GM10248 (cell line): ENCODE data around the gene MYLK4.

Source experiments
- CTCF ChIA-PET: fragments of 300-600 bp; sonication (Branson Sonifier 250); formaldehyde crosslinking; extraction: SDS; loops from one replicate; lab custom pipeline; 2021; ENCODE audit warnings: antibody characterized with exemption; lab: Yijun Ruan, JAX
- POLR2A ChIA-PET: fragments of 350-650 bp; sonication (Branson Sonifier 250); formaldehyde crosslinking; extraction: SDS; loops from one replicate; lab custom pipeline; 2020; ENCODE audit warnings: antibody characterized with exemption; lab: Yijun Ruan, JAX
- DNase-seq: peaks from one replicate; pipeline ENCODE4 v3.0.0; 2012; ENCODE audit errors: extremely low spot score
- CTCF ChIP-seq: IDR thresholded peaks from 2 replicates; pipeline ENCODE4 v1.5.1; 2012; ENCODE audit warnings: mild to moderate bottlenecking, low read depth; ENCODE audit errors: extremely low read depth, missing control alignments, control extremely low read depth

MYLK4 gene

GRCh38 chr6:2634139-2634964 lies 116.4 kb downstream of the MYLK4 start:
- POLR2A ChIA-PET = no interaction called here
- CTCF ChIA-PET = interaction anchor here (0.6 to 5.3 kb wide), 43 partner anchors 9 to 1646 kb away, joined by 3 to 77 read pairs (median 4); no protein-coding TSS in a partner anchor

DNA sequence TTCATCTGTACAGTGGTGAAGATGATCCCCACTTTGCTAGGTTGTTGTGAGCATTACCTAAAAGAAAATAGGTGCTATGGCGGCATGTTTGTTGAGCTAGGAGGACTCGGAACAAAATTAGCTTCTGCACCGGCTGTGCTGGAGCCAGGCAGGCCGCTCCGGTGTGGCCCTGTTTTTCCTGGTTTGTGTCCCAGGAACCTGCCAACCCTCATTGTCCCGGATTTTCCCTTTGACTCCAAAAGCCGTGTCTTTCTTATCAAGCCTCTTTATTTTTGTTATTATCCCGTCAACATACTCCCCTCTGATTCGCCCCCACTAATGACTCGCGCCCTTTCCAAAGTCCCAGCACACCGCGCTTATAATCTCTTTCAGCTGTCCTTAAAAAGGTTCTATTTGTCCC lies 117.0 kb downstream of the MYLK4 start:
- ChIA-PET POLR2A (no interaction called here), CTCF (interaction anchor here (0.7 to 5.3 kb wide), 30 partner anchors 8 to 1042 kb away, joined by 3 to 77 read pairs (median 4); no protein-coding TSS in a partner anchor)
- no peak for TF ChIP-seq CTCF
- DNase-seq = no peak

More at GRCh38 chr6:2634139-2634964, 116.4 kb downstream of the MYLK4 start:
- peak; percentile 89 for TF ChIP-seq CTCF
- peak; percentile 87 for DNase-seq

DNA sequence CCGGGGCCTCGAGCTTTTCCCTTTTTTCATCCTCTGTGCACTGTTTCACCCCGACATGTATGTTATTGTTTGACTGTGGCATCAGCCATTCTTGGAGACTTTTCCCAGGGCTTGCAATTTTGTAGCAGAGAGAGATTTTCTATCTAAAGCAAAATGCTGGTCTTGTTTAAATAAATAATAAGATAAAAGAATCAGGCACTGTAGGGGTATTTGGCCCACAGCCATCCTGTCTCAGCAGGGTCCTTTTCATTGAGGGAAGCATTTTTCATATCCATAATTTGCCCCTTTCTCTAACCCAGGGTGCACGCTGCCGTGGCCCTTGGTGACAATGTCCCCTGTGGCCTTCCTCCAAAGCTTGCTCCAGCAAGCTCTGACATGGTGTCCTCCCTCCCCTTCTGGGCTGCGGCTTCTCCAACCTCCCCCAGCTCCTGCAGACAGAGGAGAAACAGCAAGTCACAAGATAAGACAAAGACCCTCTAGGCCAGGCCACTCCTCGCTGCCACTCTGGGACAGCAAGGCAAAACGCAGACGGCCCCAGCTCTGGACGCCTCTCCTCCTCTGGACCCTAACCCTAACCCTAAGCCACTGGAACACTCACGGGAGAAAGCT lies 117.6 kb downstream of the MYLK4 start:
- no peak for TF ChIP-seq CTCF
- ChIA-PET POLR2A (no interaction called here), CTCF (interaction anchor here (0.9 to 5.3 kb wide), 8 partner anchors 11 to 1041 kb away, joined by 3 to 77 read pairs (median 12); no protein-coding TSS in a partner anchor)
- no peak for DNase-seq

DNA sequence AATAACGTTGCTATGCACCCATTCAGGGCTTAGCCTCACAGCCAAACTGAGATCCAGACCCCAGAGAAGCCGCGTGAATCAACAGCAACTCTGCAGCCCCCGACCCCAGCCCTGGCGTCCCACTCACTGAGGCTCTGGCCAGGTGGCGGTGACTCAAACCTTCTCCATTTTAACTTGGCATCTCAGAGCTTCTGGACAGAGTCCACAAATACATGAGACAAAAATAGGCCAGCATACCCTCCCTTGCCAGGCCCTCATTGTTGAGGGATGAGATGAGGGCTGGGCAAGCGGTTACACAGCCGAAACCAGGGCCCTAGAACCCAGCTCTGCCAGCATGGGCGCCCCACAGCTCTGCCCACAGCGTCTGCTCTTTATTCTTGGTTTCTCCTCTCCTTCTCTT lies 118.4 kb downstream of the MYLK4 start:
- no peak for DNase-seq
- POLR2A ChIA-PET = no interaction called here
- TF ChIP-seq CTCF = no peak
- CTCF ChIA-PET = interaction anchor here (4.9 to 5.3 kb wide), 2 partner anchors 12 to 1036 kb away, joined by 42 to 77 read pairs; no protein-coding TSS in a partner anchor

DNA sequence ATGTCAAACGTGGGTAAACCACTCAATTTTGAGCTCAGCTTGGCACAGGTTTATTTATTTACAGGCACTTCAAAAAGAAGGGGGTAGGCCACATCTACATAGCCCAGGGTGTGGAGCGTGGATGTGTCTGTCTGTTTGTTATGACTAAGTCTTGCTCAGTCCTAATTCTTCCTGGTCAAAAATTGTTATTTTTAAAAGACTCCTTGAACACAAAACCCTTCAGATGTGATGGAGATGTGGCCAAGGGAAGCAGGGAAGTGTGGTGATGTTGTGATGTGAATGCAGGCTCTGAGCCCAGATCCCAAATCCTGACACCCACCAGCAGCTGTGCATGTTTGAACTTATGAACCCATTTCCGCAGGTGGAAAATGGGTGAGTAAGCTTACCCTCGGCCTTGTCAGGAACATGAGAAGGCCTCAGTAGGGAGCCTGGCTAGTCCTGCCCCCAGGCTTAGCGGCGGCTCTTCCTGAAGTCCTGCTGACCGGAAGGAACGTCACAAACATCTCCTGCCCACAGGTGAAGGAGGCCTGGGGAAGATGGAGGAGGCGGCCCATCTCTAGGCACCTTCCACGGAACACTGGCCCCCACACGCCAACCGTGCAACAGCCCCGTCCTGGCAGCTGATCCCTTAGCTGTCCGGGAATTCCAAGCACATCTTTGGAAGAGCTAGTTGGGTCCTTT lies 119.7 kb downstream of the MYLK4 start:
- no peak for TF ChIP-seq CTCF
- DNase-seq = no peak
- ChIA-PET POLR2A (no interaction called here), CTCF (interaction anchor here (0.7 to 5.3 kb wide), 3 partner anchors 13 to 1035 kb away, joined by 3 to 77 read pairs (median 3); no protein-coding TSS in a partner anchor)

GRCh38 chr6:2630359-2630758 lies 120.4 kb downstream of the MYLK4 start:
- POLR2A ChIA-PET = no interaction called here
- DNase-seq = no peak
- TF ChIP-seq CTCF = no peak
- CTCF ChIA-PET = interaction anchor here (0.8 kb wide), 1 partner anchor 1034 kb away, joined by 3 read pairs; no protein-coding TSS in a partner anchor
